Mesothelial cell of epicardium (in vitro differentiated cells): ENCODE measurements around the gene PSTK. TPM values are rescaled to one million over a fixed set of nuclear protein-coding genes. Genes with fewer than 3 reads are reported as not detected.

Experiments
- DNase-seq, 2 experiments: peaks; one replicate each; pipeline ENCODE4 v3.0.0; 2021; ENCODE audit warnings: low spot score in 2 of 2; ENCODE audit not compliant: unreplicated experiment in 2 of 2
- H3K27ac Mint-ChIP-seq: 2 replicates; pipeline ENCODE4 v1.8.0; 2021; ENCODE audit warnings: mixed read lengths
- H3K27me3 Mint-ChIP-seq: 2 replicates; pipeline ENCODE4 v1.8.0; 2021; ENCODE audit warnings: low read depth, mixed read lengths
- H3K36me3 Mint-ChIP-seq: 2 replicates; pipeline ENCODE4 v1.8.0; 2021; ENCODE audit warnings: mixed read lengths
- H3K4me1 Mint-ChIP-seq: 2 replicates; pipeline ENCODE4 v1.8.0; 2021; ENCODE audit warnings: mixed read lengths
- H3K4me3 Mint-ChIP-seq: 2 replicates; pipeline ENCODE4 v1.8.0; 2021; ENCODE audit warnings: mild to moderate bottlenecking, moderate library complexity, mixed read lengths
- H3K9me3 Mint-ChIP-seq: 2 replicates; pipeline ENCODE4 v1.8.0; 2021; ENCODE audit warnings: mixed read lengths
- total RNA-seq: library from RNA; stranded (reverse); gene quantifications from 3 replicates; pipeline ENCODE4 v1.2.1, GENCODE V29; 2021
- TF ChIP-seq, protein P1 (sequence below): fragments of 200-600 bp; sonication (generic); IDR thresholded peaks from one replicate; pipeline ENCODE4 v1.5.0; 2021; ENCODE audit warnings: antibody characterized with exemption; ENCODE audit not compliant: unreplicated experiment

The PSTK gene
- total RNA-seq, 1 donor from 2014 or later, result 9.1 TPM

DNA sequence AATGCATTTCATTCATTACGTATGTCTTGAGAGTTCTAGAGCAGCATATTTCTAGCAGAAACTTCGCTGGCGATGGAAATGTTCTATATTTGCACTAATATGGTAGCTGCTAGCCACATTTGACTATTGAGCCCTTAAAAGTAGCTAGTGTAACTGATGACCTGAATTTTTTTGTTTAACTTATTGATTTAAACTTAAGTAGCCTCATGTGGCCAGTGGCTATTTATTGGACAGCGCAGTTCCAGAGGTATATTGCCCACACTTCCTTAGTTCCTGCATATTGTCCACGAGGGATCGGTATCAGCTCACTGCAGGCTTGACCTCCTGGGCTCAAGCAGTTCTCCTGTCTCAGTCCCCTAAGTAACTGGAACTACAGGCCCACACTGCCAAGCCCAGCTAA lies 3.7 kb downstream of the PSTK start:
- H3K4me1 Mint-ChIP-seq, result peaks cover 9% of the 10 kb centered on the region
- H3K36me3 Mint-ChIP-seq, result peaks cover 10% of the 10 kb centered on the region
- H3K27ac Mint-ChIP-seq, result no peak overlapping the region
- H3K9me3 Mint-ChIP-seq, result no peaks in the 10 kb centered on the region
- TF ChIP-seq, protein P1, sequence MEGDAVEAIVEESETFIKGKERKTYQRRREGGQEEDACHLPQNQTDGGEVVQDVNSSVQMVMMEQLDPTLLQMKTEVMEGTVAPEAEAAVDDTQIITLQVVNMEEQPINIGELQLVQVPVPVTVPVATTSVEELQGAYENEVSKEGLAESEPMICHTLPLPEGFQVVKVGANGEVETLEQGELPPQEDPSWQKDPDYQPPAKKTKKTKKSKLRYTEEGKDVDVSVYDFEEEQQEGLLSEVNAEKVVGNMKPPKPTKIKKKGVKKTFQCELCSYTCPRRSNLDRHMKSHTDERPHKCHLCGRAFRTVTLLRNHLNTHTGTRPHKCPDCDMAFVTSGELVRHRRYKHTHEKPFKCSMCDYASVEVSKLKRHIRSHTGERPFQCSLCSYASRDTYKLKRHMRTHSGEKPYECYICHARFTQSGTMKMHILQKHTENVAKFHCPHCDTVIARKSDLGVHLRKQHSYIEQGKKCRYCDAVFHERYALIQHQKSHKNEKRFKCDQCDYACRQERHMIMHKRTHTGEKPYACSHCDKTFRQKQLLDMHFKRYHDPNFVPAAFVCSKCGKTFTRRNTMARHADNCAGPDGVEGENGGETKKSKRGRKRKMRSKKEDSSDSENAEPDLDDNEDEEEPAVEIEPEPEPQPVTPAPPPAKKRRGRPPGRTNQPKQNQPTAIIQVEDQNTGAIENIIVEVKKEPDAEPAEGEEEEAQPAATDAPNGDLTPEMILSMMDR, result no peak
- DNase-seq, result no peak
- no peaks in the 10 kb centered on the region for H3K27me3 Mint-ChIP-seq
- H3K4me3 Mint-ChIP-seq, result no peak overlapping the region

DNA sequence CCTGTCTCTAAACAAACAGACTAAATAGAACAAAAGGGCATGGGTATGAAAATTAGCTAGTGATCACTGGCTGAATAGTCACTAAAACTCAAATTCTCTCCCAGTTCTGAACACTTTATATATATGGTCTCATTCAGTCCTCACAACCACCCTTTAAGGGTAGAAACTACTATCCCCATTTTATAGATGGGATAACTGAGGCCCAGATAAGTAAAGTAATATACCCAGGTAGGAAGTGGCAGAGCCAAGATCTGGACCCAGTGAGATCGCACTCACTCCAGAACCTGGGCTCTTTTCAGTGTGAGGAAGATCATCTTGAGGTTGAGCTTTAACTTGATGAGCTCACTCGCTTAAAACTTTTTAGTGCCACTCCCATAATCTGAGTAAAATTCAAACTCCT lies 4.5 kb downstream of the PSTK start:
- peaks cover 9% of the 10 kb centered on the region for H3K4me1 Mint-ChIP-seq
- TF ChIP-seq, protein P1, result no peak
- no peak overlapping the region for H3K27ac Mint-ChIP-seq
- H3K27me3 Mint-ChIP-seq, result no peaks in the 10 kb centered on the region
- no peak overlapping the region for H3K4me3 Mint-ChIP-seq
- DNase-seq, result no peak
- peaks cover 11% of the 10 kb centered on the region for H3K36me3 Mint-ChIP-seq
- no peaks in the 10 kb centered on the region for H3K9me3 Mint-ChIP-seq

DNA sequence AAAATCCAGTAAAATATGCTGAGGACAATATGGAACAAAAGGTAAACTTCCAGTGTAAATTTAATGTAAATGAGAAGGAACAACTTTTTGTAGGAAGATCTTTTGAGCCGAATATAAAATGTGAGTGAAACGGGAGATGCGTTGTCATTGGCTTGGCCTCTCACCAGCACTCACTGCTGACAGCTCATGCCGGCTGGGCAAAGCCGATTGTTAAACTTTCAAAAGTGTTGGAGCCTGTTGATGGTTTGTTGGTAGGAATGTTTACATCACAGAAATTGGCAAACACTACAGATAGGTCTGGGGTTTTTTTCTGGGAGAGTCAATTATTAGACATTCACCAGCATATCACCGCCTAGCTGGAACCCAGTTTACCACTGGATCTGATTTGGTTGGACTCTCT lies 6.1 kb downstream of the PSTK start:
- DNase-seq, result no peak
- Mint-ChIP-seq H3K4me3 (no peak overlapping the region), H3K27me3 (no peaks in the 10 kb centered on the region), H3K36me3 (peaks cover 11% of the 10 kb centered on the region), H3K4me1 (no peaks in the 10 kb centered on the region), H3K27ac (no peak overlapping the region), H3K9me3 (no peaks in the 10 kb centered on the region)
- TF ChIP-seq, protein P1, result no peak

DNA sequence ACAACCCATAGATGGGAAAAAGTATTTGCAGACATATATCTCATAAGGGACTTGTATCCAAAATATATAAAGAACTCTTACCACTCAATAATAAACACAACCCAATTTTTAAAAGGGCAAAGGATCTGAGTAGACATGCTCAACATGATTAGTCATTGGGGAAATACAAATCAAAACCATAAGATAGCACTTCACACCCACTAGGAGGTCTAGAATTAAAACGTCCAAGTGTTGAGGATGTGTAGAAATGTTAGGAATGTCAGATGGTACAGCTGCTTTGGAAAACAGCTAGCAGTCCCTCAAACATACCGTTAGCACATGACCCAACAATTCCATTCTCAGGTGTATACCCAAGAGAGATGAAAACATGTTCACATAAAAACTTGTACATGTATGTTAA lies 8.3 kb downstream of the PSTK start:
- no peak overlapping the region for H3K27ac Mint-ChIP-seq

DNA sequence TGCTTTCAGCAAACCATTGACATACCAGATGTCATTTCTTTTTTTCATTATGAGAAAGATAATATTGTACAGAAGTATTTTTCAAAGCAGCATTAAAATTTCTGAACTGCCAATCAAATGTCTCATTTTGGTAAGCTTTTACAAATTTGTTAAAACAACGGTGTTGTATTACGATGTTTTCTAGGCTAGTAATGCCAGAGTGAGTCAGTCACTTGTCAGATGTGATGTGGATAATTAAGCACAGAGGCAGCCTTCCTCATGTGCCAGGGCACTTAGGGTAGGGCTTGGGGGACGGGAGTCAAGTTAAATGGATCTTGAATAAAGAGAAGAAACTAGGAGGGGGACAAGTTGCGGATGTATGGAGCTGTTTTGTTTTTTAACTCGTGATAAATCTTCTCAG lies 10.1 kb downstream of the PSTK start:
- TF ChIP-seq, protein P1, result no peak
- peaks cover 16% of the 10 kb centered on the region for H3K36me3 Mint-ChIP-seq
- DNase-seq, result no peak
- H3K9me3 Mint-ChIP-seq, result no peaks in the 10 kb centered on the region
- H3K27ac Mint-ChIP-seq, result no peak overlapping the region
- H3K4me3 Mint-ChIP-seq, result no peak overlapping the region
- H3K27me3 Mint-ChIP-seq, result no peaks in the 10 kb centered on the region
- H3K4me1 Mint-ChIP-seq, result no peaks in the 10 kb centered on the region

More for the DNA sequence above, 8.3 kb downstream of the PSTK start:
- Mint-ChIP-seq H3K36me3 (peaks cover 13% of the 10 kb centered on the region), H3K9me3 (no peaks in the 10 kb centered on the region), H3K4me1 (no peaks in the 10 kb centered on the region), H3K27me3 (no peaks in the 10 kb centered on the region), H3K4me3 (no peak overlapping the region)
- TF ChIP-seq, protein P1, result no peak
- DNase-seq, result no peak

DNA sequence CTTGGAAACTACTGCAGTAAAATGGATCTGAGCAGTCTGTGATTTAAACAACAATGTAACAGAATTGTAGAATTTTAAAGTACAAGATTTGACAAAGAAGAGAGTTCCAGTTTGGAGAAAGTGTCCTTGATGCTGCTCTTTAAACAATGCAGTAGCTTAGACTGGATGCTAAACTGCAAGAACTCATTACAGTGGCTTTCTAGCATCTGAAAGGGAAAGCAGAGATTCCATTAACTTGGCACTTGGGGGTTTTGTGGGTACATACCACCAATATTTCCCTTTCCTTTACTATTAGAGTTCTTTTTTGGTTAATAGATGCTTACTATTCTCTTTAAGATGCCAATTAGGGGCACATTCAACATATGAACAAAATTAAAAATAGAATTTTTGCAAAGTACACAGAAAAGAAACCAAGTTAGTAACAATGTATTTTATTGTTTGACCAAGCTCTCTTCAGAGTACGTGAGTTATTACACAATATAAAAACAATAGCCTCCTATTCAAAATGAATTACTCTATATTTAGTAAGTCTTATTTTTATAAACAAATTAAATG lies 11.9 kb downstream of the PSTK start:
- no peak overlapping the region for H3K27ac Mint-ChIP-seq

More for the DNA sequence above, 11.9 kb downstream of the PSTK start:
- Mint-ChIP-seq H3K36me3 (peaks cover 22% of the 10 kb centered on the region), H3K4me3 (no peak overlapping the region), H3K27me3 (no peaks in the 10 kb centered on the region), H3K9me3 (no peaks in the 10 kb centered on the region), H3K4me1 (no peaks in the 10 kb centered on the region)
- TF ChIP-seq, protein P1, result no peak
- no peak for DNase-seq
